HG03045 (cell line): ENCODE measurements around the gene DNAJA3.
"Not testable (repeated sequence)": the region's sequence is repeated elsewhere in the genome, so short reads cannot be mapped to it uniquely, and the experiment has no call there.

Source experiments
- ATAC-seq: cut with Tn5 transposase; IDR thresholded peaks from one replicate; pipeline ENCODE4 v1.9.1; 2021; ENCODE audit warnings: mild to moderate bottlenecking, moderate library complexity; ENCODE audit not compliant: unreplicated experiment

Gene DNAJA3

DNA sequence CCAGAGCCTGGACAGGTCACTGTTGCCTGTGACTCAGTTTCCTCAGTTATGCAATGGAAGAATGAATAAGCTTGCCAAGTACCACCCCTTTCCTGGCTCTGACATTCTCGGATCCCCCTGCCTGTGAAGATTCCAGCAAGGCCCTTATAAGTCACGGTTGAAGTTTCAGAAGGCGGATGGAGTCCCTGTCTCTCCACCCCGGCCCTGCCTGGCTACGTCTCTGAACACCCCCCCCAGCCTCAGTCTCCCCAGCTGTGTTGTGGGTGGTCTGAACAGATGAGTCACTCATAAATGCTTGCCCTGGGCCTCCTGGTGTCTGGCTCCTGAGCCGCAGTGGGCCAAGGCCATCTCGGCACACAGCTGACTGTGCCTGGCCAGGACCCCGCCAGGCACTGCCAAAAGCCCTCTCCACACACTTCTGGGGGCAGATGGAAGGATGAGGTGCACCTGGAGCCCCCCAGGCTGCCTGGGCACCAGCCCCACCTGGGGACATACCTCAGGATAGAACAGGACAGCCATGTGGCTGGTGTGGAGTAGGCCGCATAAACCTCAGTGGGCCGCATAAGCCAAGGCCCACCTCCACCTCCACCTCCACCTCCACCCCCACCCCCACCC, 38.6 kb upstream of the DNAJA3 start:
- ATAC-seq, result no peak

DNA sequence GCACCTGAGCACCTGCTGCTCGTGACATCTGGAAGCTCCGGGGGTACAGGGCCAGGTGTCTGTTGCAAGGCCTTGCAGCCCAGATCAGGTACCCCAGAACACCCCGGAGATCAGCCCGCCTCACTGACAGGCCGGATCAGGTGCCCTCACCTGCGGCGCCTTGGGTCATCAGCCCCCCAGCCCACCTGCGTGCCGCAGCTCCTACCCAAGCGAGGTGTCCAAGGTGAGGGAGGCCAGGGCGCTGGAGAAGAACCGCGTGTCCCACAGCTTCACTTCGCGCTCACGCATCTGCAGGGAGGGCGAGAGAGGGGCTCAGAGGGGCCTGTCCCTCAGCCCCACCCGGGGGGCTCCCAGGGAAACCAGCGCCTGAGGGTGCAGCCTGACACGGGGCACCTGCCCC, 37.9 kb upstream of the DNAJA3 start:
- no peak for ATAC-seq

GRCh38 chr16:4388271-4389021, 37.2 kb upstream of the DNAJA3 start:
- ATAC-seq, result no peak

DNA sequence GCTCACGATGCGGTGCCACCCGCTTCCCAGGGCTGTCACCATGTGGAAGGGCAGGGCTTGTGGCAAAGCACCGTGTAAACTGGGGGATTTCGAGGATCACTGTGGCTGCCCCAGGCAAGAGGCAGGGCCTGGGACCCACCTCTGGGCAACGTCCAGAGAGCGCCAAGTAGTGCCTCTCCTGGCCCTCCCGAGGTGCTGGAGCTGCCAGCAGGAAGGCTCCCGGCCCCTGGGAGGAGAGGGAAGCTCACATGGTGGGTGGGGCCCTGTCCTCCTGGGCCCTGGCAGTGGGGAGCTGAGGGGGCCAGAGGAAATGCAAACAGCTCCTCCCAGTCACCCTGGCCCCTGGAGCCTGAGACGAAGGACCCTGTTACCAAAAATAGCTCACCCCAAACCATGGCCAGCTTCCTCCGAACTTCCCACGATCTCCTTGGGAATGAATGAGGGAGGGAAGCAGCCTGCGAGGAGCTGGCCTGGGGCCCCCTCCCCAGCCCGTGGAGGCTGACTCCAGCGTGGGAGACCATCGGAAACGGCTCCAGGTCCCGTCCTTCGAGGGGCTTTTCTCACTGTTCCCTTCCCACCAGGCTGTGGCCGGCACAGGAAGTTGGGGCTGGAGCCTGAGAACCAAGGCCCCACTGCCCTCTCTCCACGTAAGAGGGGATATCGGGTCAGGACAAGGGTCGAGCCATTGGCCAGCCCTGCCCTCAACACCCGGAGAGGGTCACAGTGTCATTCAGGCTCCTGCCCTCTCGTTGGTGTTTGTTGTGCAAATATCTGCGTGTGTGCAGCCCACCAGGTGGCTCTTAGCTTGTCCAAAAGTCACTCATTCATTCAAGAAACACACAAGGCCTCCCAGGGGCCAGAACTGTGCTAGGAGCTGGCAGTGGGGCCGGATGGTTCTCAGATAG, 36.4 kb upstream of the DNAJA3 start:
- no peak for ATAC-seq

GRCh38 chr16:4390266-4391260, 35.1 kb upstream of the DNAJA3 start:
- ATAC-seq, result no peak

- ATAC-seq, result no peak
These were observed 33.9 kb upstream of the DNAJA3 start for GRCh38 chr16:4391631-4392381.

- ATAC-seq, result no peak
These were observed 33.1 kb upstream of the DNAJA3 start for GRCh38 chr16:4392382-4393239.

DNA sequence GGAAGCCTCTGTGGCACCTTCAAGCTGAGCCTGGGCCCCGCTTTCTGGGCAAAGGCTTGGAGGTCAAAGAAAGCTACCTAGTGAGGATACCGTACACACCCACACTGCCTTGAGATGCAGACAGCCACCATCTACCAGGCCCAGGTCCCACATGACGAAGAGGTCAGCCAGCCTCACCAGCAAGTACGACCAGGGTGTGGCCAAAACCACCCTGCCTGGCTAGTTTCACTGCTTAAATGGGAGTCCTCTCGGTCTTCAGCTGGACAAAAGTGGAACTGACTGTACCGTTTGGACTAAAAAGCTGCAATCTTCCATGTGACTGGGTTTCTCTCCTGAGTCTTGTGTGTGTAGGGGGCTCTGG, 32.4 kb upstream of the DNAJA3 start:
- ATAC-seq, result no peak

GRCh38 chr16:4393850-4394249, 31.8 kb upstream of the DNAJA3 start:
- not testable (repeated sequence) for ATAC-seq

- ATAC-seq, result no peak
These were observed 30.5 kb upstream of the DNAJA3 start for GRCh38 chr16:4395055-4395726.

DNA sequence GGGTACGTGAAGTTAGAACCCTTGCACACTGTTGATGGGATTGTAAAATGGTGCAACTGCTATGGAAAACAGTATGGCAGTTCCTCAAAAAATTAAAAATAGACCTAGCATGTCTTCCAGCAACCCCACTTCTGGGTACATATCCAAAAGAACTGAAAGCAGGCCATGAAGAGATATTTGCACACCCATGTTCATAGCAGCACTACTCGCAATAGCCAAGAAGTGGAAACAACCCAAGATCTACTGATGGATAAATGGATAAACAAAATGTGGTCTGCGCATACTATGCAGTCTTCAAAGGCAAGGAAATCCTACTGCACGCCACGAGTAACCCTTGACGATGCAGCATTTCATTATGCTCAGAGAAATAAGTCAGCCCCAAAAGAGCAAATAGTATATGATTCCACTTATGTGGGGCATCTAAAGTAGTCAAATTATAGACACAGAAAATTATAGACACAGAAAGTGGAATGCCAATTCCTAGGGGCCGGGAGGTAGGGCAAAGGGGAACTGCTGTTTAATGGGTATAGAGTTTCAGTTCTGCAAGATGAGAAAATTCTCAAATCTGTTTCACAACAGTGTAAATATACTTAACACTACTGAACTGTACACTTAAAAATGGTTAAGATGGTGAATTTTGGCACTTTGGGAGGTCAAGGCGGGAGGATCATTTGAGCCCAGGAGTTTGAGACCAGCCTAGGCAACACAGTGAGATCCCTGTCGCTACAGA, 26.5 kb upstream of the DNAJA3 start:
- ATAC-seq, result no peak

- no peak for ATAC-seq
These were observed 24.6 kb upstream of the DNAJA3 start for GRCh38 chr16:4401094-4401501.

- no peak for ATAC-seq
These were observed 24.2 kb upstream of the DNAJA3 start for GRCh38 chr16:4401510-4401909.

GRCh38 chr16:4402439-4403132, 23.1 kb upstream of the DNAJA3 start:
- no peak for ATAC-seq

DNA sequence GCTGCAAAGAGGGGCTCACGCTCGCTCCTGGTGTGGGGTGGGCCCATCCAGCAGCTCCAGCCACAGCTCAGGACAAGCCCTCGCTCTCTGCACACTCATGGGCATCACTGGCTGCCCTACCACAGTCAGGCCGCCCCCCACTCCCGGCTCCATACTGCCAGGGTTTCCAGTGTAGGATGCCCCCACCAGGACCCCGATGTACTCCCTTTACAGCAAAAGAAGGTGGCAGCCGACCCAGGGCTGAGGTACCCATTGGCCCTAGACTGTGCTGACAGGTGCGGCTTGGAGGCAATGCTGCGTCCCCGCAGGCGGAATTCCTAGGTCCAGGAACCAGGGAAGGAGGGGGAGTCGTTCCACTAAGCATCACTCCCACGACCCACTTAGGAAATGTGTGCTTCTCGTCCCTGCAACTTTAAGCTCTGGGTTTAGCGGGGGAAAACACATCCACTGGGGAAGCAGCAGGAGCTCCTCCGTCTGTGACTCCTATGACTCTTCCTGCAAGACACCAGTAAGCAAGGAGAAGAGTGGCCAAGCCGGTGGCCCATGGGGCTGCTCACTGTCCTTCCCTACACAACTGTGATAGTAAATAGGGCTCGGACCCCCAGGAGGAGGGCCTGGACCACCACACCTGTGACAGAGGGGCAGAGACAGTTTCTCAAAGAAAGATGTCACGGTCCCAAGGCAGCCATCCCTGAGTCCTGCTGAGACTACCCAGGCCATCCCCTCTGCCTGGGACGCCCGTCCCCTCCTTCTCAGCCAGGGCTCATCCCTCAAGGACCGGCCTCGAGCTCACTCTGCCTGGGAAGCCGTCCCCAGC, 22.3 kb upstream of the DNAJA3 start:
- no peak for ATAC-seq

DNA sequence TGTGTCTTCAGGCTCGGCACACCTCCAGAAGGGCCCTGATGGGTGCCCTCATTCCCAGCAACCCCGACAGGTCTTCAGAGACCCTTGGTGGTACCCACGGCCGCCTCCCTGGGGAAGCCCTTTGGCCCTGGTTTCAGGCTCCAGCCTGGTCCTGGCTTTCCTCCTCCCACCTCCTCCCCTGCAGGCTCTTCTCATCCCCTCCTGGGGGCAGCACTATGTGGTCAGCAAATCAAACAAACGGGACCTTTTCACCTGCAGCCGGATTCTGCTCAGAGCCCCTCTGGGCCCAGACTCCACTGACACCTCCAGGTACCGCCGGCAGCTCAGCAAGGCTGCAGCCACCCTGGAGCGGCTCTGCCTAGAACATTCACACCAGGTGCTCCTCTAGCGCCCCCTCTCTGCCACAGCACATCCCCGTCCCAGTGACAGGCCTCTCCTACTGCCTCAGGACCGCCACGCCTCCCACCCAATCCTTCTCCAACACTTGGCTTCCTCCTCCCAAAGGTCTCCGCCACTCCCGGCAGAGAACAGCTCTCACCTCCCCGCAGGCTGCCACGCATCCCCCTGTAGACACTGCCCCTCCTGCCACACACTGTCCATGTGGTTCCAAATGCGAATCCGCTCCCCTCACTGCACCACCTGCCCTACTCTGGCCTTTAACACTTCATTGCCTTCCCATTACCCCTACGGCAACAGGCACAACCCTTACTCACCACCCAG, 21.3 kb upstream of the DNAJA3 start:
- no peak for ATAC-seq
